ENCODE measurements around the gene CLASP1. TPM values are rescaled to one million over a fixed set of nuclear protein-coding genes. Genes with fewer than 3 reads are reported as not detected.

CLASP1 gene
- total and polyA plus RNA-seq, 2 of the 8 experiments (the other 6 are each of a cell fraction or from before 2014, with no cell fraction given), result 7.3 to 53.9 TPM

DNA sequence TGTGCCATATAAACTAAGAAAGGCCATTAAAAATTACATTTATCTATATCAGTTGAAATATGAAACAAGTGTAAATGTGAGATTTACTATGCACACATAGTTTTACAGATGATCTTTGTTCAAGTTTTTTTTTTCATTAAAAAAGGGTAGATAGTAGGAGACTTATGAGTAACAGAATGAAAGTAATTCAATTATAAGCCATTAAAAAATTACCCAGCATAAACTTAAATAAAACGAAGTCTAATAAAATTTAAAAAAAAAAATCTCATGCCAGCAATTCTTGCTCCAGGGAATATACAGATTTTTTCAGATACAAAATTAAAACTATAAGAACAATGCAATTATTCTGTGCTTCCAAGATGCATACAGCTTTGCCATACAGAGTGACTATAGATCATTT lies 236.9 kb downstream of the CLASP1 start:
- POLR2A ChIA-PET (ENCODE audit: partially characterized antibody), result no interaction called here
- CTCF ChIA-PET (ENCODE audit: partially characterized antibody), result interaction anchor here (0.7 to 3.2 kb wide), 5 partner anchors 10 to 137 kb away, joined by 3 to 14 read pairs (median 3); no protein-coding TSS in a partner anchor
- H3K4me3 ChIP-seq (ENCODE audit: extremely low read depth in 1 of 4, insufficient read depth in 2 of 4, low read depth in 3 of 4, low read length in 4 of 4), result no peak overlapping the region

More for the DNA sequence above, 236.9 kb downstream of the CLASP1 start:
- Histone ChIP-seq H2BK12ac (ENCODE audit: low read depth, low read length) (no peak overlapping the region), H4K8ac (ENCODE audit: extremely low read depth, insufficient read depth, low read length) (no peak overlapping the region), H3K14ac (ENCODE audit: insufficient read length) (no peak overlapping the region), H3K79me1 (ENCODE audit: low read depth, low read length) (no peaks in the 10 kb centered on the region; the same call in 1 of the 2 replicates), H3K9ac (replicated peaks in 1 of 4; ENCODE audit: extremely low read depth in 1 of 4, low read depth in 3 of 4, low read length in 3 of 4) (no peak overlapping the region), H3K4ac (replicated peaks; ENCODE audit: insufficient read length, low read depth, low read length) (no peak overlapping the region), H2AK5ac (ENCODE audit: low read depth, low read length) (no peak overlapping the region), H3K4me1 (replicated peaks in 1 of 4; ENCODE audit: control insufficient read depth in 3 of 4, insufficient read depth in 4 of 4, low read length in 3 of 4) (no peaks in the 10 kb centered on the region), H4K20me1 (replicated peaks in 1 of 2; ENCODE audit: control insufficient read depth in 1 of 2, insufficient read depth in 2 of 2, low read length in 2 of 2) (peaks cover 0 to 1% of the 10 kb centered on the region in 2 experiments), H3K36me3 (ENCODE audit: control insufficient read depth in 2 of 4, insufficient read depth in 4 of 4, low read length in 3 of 4) (peaks cover 2 to 20% (median 6%) of the 10 kb centered on the region in 4 experiments; a peak in 3 of 8 replicates), H3K4me2 (ENCODE audit: insufficient read depth in 1 of 2, low read depth in 2 of 2, low read length in 2 of 2) (no peak overlapping the region), H3K27ac (ENCODE audit: low read depth, low read length) (no peak overlapping the region), H3K27me3 (replicated peaks in 1 of 4; ENCODE audit: control insufficient read depth in 3 of 4, extremely low read depth in 1 of 4, insufficient read depth in 3 of 4, low read length in 3 of 4) (no peaks in the 10 kb centered on the region), H2BK15ac (ENCODE audit: low read length) (no peak overlapping the region), H3K23me2 (ENCODE audit: low read depth, low read length) (no peaks in the 10 kb centered on the region), H3K9me3 (ENCODE audit: insufficient read depth in 2 of 2, low read depth in 1 of 2, low read length in 1 of 2) (no peaks in the 10 kb centered on the region), H2BK5ac (ENCODE audit: low read depth, low read length) (no peak overlapping the region), H2AFZ (ENCODE audit: low read length) (no peak overlapping the region), H2BK20ac (ENCODE audit: low read length) (no peak overlapping the region), H2BK120ac (replicated peaks; ENCODE audit: low read depth, low read length) (no peak overlapping the region), H4K5ac (ENCODE audit: insufficient read length, low read depth, low read length) (no peak overlapping the region), H3K79me2 (ENCODE audit: control insufficient read depth in 1 of 2, insufficient read depth in 2 of 2, low read length in 2 of 2) (no peaks in the 10 kb centered on the region), H3K18ac (ENCODE audit: extremely low read depth, low read length) (no peak overlapping the region), H3K56ac (replicated peaks; ENCODE audit: insufficient read length, low read depth, low read length) (no peak overlapping the region), H4K91ac (replicated peaks; ENCODE audit: insufficient read length, low read length) (no peak overlapping the region), H3K23ac (ENCODE audit: insufficient read length) (no peak overlapping the region)
- FAIRE-seq (no peak), DNase-seq (ENCODE audit: low read depth in 1 of 2, low spot score in 2 of 2) (no peak)
- 94% methylated on average over 1 of the region's 1 CpG; no CpG with 5 or more reads in 1 of the 2 experiments for WGBS, 2 experiments (ENCODE audit: extremely low coverage in 1 of 2, insufficient coverage in 1 of 2, insufficient read length in 1 of 2, insufficient replicate concordance in 2 of 2, low coverage in 1 of 2, low lambda C conversion rate in 2 of 2, missing lambda C conversion rate in 1 of 2)
- no peak for TF ChIP-seq CEBPB (IDR thresholded peaks at IDR 0.05; ENCODE audit: low read depth, low read length)
- TF ChIP-seq RXRA (IDR thresholded peaks at IDR 0.05; ENCODE audit: insufficient read depth, low read depth, low read length), result no peak
- TF ChIP-seq RFX5 (IDR thresholded peaks at IDR 0.05; ENCODE audit: borderline replicate concordance, low read depth, low read length), result no peak
- TF ChIP-seq SIX5 (IDR thresholded peaks at IDR 0.05; ENCODE audit: low read depth, low read length), result no peak
- TF ChIP-seq RNF2 (IDR thresholded peaks at IDR 0.05; ENCODE audit: borderline replicate concordance, low read depth, low read length, missing control alignments, poor library complexity, severe bottlenecking), result no peak
- TF ChIP-seq MAX (IDR thresholded peaks at IDR 0.05), result no peak
- TF ChIP-seq NANOG (IDR thresholded peaks at IDR 0.05; ENCODE audit: insufficient read depth, low read depth, low read length, poor library complexity, severe bottlenecking), result no peak
- TF ChIP-seq GTF2F1 (IDR thresholded peaks at IDR 0.05; ENCODE audit: borderline replicate concordance, low read depth, low read length), result no peak
- no peak for TF ChIP-seq FOSL1 (IDR thresholded peaks at IDR 0.05; ENCODE audit: insufficient read depth, low read depth, low read length)
- no peak for TF ChIP-seq BCL11A (IDR thresholded peaks at IDR 0.05; ENCODE audit: low read depth in 2 of 2, low read length in 2 of 2)
- TF ChIP-seq CREB1 (IDR thresholded peaks at IDR 0.05), result no peak
- no peak for TF ChIP-seq POLR2AphosphoS5 (IDR thresholded peaks at IDR 0.05; ENCODE audit: low read depth, low read length)
- TF ChIP-seq SP4 (IDR thresholded peaks at IDR 0.05; ENCODE audit: low read length), result no peak

Data from H1 (cell line).